Spleen (tissue), 11 donors: ENCODE results near the gene ZNF717. TPM values are rescaled to one million over a fixed set of nuclear protein-coding genes. Genes with fewer than 3 reads are reported as not detected.

Experiments
- DNase-seq: peaks from one replicate; pipeline ENCODE4 v3.0.0-alpha.2; 2020
- H3K27ac ChIP-seq, 8 donors: fragments of 200-600 bp; sonication (generic) in 7 of 8; 1 replicate in 4 of 8; 2 replicates in 4 of 8; pipeline versions ENCODE4 v1.5.0 to v1.8.0; 2016 to 2021; ENCODE audit warnings: inconsistent platforms in 4 of 8, mild to moderate bottlenecking in 4 of 8, moderate library complexity in 1 of 8
- H3K27me3 ChIP-seq, 7 donors: fragments of 200-600 bp; sonication (generic) in 6 of 7; replicated peaks in 1 of 7; 1 replicate in 4 of 7; 2 replicates in 3 of 7; pipeline versions ENCODE4 v1.5.0 to v1.8.0; 2016 to 2021; ENCODE audit warnings: inconsistent platforms in 3 of 7, mild to moderate bottlenecking in 1 of 7
- H3K36me3 ChIP-seq, 6 donors: fragments of 200-600 bp; sonication (generic) in 5 of 6; 1 replicate in 4 of 6; 2 replicates in 2 of 6; pipeline versions ENCODE4 v1.5.0 to v1.8.0; 2016 to 2021; ENCODE audit warnings: inconsistent platforms in 2 of 6
- H3K4me1 ChIP-seq, 6 donors: fragments of 200-600 bp; sonication (generic) in 5 of 6; 1 replicate in 3 of 6; 2 replicates in 3 of 6; pipeline versions ENCODE4 v1.5.0 to v1.8.0; 2016 to 2021; ENCODE audit warnings: inconsistent platforms in 3 of 6
- H3K4me3 ChIP-seq, 8 donors: fragments of 200-600 bp; sonication (generic) in 7 of 8; 1 replicate in 4 of 8; 2 replicates in 4 of 8; pipeline versions ENCODE4 v1.5.0 to v1.8.0; 2016 to 2021; ENCODE audit warnings: inconsistent platforms in 4 of 8, mild to moderate bottlenecking in 4 of 8, moderate library complexity in 2 of 8
- H3K9me3 ChIP-seq, 8 donors: fragments of 200-600 bp; sonication (generic) in 7 of 8; 1 replicate in 4 of 8; 2 replicates in 4 of 8; pipeline versions ENCODE4 v1.5.0 to v1.8.0; 2016 to 2021; ENCODE audit warnings: inconsistent platforms in 4 of 8
- CTCF ChIP-seq, 11 experiments: fragments of 200-600 bp in 7 of 11; fragments of 450-650 bp in 4 of 11; sonication (generic) in 4 of 11; IDR thresholded peaks in 8 of 11; conservative IDR thresholded peaks in 3 of 11; 1 replicate in 7 of 11; 2 replicates in 4 of 11; pipeline versions ENCODE4 v1.4.0 to v1.8.0; 2016 to 2021; ENCODE audit warnings: antibody characterized with exemption in 11 of 11, inconsistent platforms in 4 of 11, mild to moderate bottlenecking in 1 of 11
- POLR2A ChIP-seq, 3 donors: fragments of 450-650 bp; IDR thresholded peaks; one replicate each; pipeline ENCODE4 v1.5.1; 2017; ENCODE audit warnings: antibody characterized with exemption in 3 of 3, mild to moderate bottlenecking in 1 of 3
- POLR2AphosphoS5 ChIP-seq, 3 donors: sonication (generic); formaldehyde crosslinking; IDR thresholded peaks; one replicate each; pipeline ENCODE4 v1.5.1; 2017; ENCODE audit warnings: antibody characterized with exemption in 3 of 3
- WGBS, 5 donors: extraction: QIAGEN DNeasy Blood & Tissue Kit in 3 of 5; methylation state at CpG; one replicate each; pipeline versions ENCODE4 v1.1.5 to v1.1.7; 2013 to 2018; 5-methylcytosine and 5-hydroxymethylcytosine counted together
- intact Hi-C: fragments of 100-400 bp; cut with DNase I; formaldehyde crosslinking; loops from one replicate; pipeline ENCODE4 v1.15.0; 2023; ENCODE audit warnings: low total_unique reads
- microRNA-seq, 3 donors: library from miRNA; unstranded; fragments of <30 nt; microRNA quantifications; one replicate each; pipeline versions ENCODE4 to v1.1.0, GENCODE V29; 2019 to 2020
- polyA plus RNA-seq, 3 donors: library from polyadenylated mRNA; stranded (reverse); fragments of 200-250 nt; gene quantifications; one replicate each; pipeline ENCODE4 v1.2.1, GENCODE V29; 2013
- small RNA-seq, 4 donors: library from RNA; depleted of rRNA; stranded (forward); fragments of <200 nt; gene quantifications; one replicate each; pipeline ENCODE3, GENCODE V24; 2016
- total RNA-seq, 7 donors: library from RNA; depleted of rRNA in 3 of 7; stranded (reverse); fragments of >200 nt in 3 of 7; fragmentation: NEBNext Ultra II Directional in 4 of 7; extraction: Animal tissue kit (Norgen Biotek cat#: 25700) in 4 of 7; gene quantifications; one replicate each; pipeline versions ENCODE4 v1.1.0 to v1.2.1, GENCODE V29; 2016 to 2021
- donor health status: healthy with polysubstance abuse.
- donor health status: DM: no; HTN: no; CAD: no; lungs with moderate emphysema.
- donor health status: DM: no; HTN: no; CAD: no.
- donor health status: Bipolar disorder and iron deficiency.
- donor health status: healthy.
- donor health status: DM: no; HTN: no; CAD: no.
- donor health status: DM: yes; HTN: yes; CAD: no.

ZNF717 gene
- total and polyA plus RNA-seq, 10 donors = 6.4 to 19.4 (median 15.7) TPM

DNA sequence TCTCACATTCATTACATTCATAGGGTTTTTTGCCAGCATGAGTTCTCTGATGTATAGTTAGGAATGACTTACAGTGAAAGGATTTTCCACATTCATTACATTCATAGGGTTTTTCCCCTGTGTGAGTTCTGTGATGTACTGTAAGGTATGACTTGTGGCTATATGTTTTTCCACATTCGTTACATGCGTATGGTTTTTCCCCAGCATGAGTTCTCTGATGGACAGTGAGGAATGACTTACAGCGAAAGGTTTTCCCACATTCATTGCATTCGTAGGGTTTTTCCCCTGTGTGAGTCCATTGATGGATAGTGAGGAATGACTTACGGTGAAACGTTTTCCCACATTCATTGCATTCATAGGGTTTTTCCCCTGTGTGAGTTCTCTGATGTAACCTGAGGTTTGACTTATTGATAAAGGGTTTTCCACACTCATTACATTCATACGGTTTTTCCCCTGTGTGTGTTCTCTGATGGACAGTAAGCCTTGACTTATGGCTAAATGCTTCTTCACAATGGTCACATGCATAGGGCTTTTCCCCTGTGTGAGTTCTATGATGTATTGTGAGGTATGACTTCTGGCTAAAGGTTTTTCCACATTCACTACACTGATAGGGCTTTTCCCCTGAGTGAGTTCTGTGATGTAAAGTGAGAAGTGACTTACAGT lies 47.4 kb downstream of the ZNF717 start:
- Histone ChIP-seq H3K4me3 (no peak overlapping the region), H3K4me1 (no peaks in the 10 kb centered on the region), H3K36me3 (peaks cover 20 to 76% (median 51%) of the 10 kb centered on the region in 6 donors), H3K27me3 (no peaks in the 10 kb centered on the region), H3K9me3 (peaks cover 70 to 100% (median 100%) of the 10 kb centered on the region in 8 donors), H3K27ac (no peak overlapping the region)
- intact Hi-C loops = no loop called here
- no peak for DNase-seq
- 62 to 91% (median 85%) methylated on average over 7 of the region's 7 CpGs for WGBS, 5 donors
- TF ChIP-seq POLR2A (IDR thresholded peaks at IDR 0.05) (no peak), POLR2AphosphoS5 (IDR thresholded peaks at IDR 0.05) (no peak), CTCF (IDR thresholded peaks at IDR 0.05 in 8 of 11, conservative IDR thresholded peaks at IDR 0.05 in 3 of 11) (no peak)

DNA sequence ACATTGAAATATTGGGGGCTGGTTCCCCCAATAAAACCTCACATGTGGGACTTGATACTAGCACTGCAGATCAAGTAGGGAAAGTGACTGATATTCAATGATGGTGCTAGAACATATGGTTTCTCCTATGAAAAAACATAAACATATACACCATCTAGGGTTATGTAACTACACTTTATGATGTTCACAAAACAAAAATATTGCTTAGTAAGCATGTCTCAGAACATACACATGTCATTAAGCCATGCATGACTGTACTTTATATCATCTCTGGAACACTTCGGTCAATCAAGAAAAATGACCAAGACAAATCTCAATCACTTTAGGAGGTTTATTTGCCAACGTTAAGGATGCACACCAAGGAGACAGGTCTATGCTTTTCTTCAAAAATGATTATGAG lies 57.4 kb downstream of the ZNF717 start:
- no peak for DNase-seq
- Histone ChIP-seq H3K4me1 (no peaks in the 10 kb centered on the region), H3K36me3 (peaks cover 0 to 55% (median 20%) of the 10 kb centered on the region in 6 donors), H3K9me3 (peaks cover 29 to 100% (median 100%) of the 10 kb centered on the region in 8 donors), H3K4me3 (no peak overlapping the region), H3K27me3 (no peaks in the 10 kb centered on the region), H3K27ac (no peak overlapping the region)
- WGBS, 5 donors = 90 to 100% (median 94%) methylated on average over 2 of the region's 2 CpGs
- TF ChIP-seq POLR2AphosphoS5 (IDR thresholded peaks at IDR 0.05) (no peak), CTCF (IDR thresholded peaks at IDR 0.05 in 8 of 11, conservative IDR thresholded peaks at IDR 0.05 in 3 of 11) (no peak), POLR2A (IDR thresholded peaks at IDR 0.05) (no peak)
- intact Hi-C loops = no loop called here

- H3K36me3 ChIP-seq = no peaks in the 10 kb centered on the region
- no peak for TF ChIP-seq POLR2AphosphoS5 (IDR thresholded peaks at IDR 0.05)
- TF ChIP-seq POLR2A (IDR thresholded peaks at IDR 0.05) = no peak
- TF ChIP-seq CTCF (IDR thresholded peaks at IDR 0.05 in 8 of 11, conservative IDR thresholded peaks at IDR 0.05 in 3 of 11) = no peak
- WGBS, 5 donors = 23 to 82% (median 59%) methylated on average over 2 of the region's 2 CpGs
- no peaks in the 10 kb centered on the region for H3K27me3 ChIP-seq
- intact Hi-C loops = no loop called here
- H3K27ac ChIP-seq = no peak overlapping the region
- no peak for DNase-seq
- no peak overlapping the region for H3K4me3 ChIP-seq
- no peaks in the 10 kb centered on the region for H3K4me1 ChIP-seq
- peaks cover 0 to 88% (median 49%) of the 10 kb centered on the region in 8 donors for H3K9me3 ChIP-seq
These were observed 93.3 kb downstream of the ZNF717 start for GRCh38 chr3:75692061-75692460.

DNA sequence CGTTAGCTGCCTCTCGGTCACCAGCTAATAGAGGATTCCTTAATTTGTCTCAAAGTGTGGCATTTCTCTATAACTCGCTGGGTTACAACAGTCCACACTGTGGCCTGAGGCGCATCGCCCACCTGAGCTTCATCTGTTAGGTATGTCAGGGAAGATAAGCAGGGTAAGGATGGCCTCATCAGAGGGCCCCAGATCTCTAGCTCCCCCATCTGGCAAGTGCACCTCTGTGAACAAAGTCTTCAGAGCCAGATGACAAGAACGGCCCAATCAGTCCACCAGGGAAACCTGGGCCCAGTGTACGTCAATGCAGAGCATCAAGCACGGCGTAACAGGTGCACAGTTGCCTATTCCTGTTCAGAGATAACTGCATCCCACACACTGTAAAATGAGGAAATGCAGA lies 98.0 kb downstream of the ZNF717 start:
- WGBS, 5 donors = 83 to 94% (median 89%) methylated on average over 9 of the region's 9 CpGs
- TF ChIP-seq POLR2AphosphoS5 (IDR thresholded peaks at IDR 0.05) (no peak), CTCF (IDR thresholded peaks at IDR 0.05 in 8 of 11, conservative IDR thresholded peaks at IDR 0.05 in 3 of 11) (no peak), POLR2A (IDR thresholded peaks at IDR 0.05) (no peak)
- intact Hi-C loops = no loop called here
- Histone ChIP-seq H3K27ac (no peak overlapping the region), H3K9me3 (peaks cover 0 to 73% (median 44%) of the 10 kb centered on the region in 8 donors), H3K4me3 (no peak overlapping the region), H3K36me3 (no peaks in the 10 kb centered on the region), H3K27me3 (no peaks in the 10 kb centered on the region), H3K4me1 (no peaks in the 10 kb centered on the region)
- DNase-seq = no peak

Small RNA genes lying within 50 kb of the gene (microRNA-seq; reads per million reads assigned to microRNA genes)
- 0 reads per million in 3 donors for gene MIR4273

Small RNA genes lying within 50 kb of the gene (small RNA-seq; reads per million reads assigned to genes)
- 0 reads per million in 4 donors for gene MIR4273

Other genes starting within 250 kb of the ZNF717 start
- gene FRG2C, start 121.2 kb downstream of the ZNF717 start, total RNA-seq = not detected
- gene FRG2C, start 121.2 kb downstream of the ZNF717 start, polyA plus RNA-seq = not detected